ENCODE data around the gene PPL.

- TF ChIP-seq CTCF (IDR thresholded peaks at IDR 0.05): peak in 3 of 5 experiments; percentile 14 to 20 (median 17)
- no peak for TF ChIP-seq POLR2A (IDR thresholded peaks at IDR 0.05)
These were observed 562 bp downstream of the PPL start for GRCh38 chr16:4936181-4936990.

Data from tibial nerve (tissue), 3 donors.